Ramos (cell line): ENCODE measurements around the gene ZNF641.

Source experiments
- in situ Hi-C: fragments of 300-500 bp; cut with MboI; formaldehyde crosslinking; loops from one replicate; pipeline ENCODE4 v1.14.3; 2022; ENCODE audit warnings: low sequenced_read_pairs; ENCODE audit not compliant: unreplicated experiment

ZNF641 gene

DNA sequence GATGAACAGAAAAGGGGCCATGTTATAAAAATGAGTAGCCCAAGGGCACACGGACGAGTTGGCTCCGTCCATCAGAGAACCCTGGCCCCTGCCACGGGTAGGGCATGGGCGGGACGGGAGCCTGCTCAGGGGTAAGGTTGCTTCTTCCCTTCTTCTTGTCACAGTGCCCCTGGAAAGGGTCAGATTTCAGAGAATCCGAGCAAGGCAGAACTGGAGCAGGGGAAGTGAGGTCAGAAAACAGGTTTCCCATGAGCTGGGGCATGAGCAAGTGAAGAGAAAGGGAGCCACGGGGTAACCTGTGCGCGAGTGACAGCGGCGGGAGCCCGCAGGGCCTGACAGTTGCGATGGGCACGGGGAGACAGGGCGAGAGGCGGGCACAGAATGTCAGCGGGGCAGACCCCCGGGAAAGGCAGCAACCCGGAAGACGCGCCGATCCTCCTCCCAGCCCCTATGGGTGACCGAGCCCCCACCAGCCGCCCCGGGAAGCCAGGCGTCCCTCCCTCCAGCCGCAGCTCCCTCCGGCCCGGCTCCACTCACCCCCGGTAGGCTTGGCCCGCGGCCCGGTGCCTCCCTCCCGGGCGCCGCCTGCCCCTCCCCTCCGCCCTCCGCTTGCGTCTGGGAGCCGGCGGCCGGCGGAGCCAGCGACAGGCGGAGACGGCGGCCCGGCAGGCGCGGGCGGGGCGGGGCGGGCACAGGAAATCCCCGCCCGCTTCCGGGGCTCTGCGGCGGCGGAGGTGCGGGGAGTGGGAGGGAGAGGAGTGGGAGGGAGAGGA, at the start of gene ZNF641:
Gene ZNF641 (minus strand): TSS at position 671 of the 773 bp plus-strand sequence. CDS start 2,829 bp downstream, outside the sequence.
- in situ Hi-C loops, result no loop called here

DNA sequence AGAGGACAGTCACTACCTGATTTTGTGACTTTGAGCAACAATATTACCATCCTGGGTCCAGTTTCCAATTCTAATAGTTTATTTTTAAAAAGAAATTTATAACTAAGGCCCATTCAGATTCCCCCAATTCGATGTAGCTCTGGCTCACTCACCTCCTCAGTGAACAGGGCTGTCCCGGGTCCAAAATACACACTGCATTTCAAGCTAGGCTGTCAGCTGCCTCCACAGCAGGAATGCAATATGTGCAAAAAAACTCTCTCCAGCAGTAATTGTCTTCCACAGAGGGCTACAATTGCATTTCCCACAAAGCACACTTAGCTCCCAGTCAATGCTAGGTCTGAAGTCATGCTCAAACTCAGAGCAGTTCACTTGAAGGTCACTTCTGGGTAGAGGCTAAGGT, 39.3 kb upstream of the ZNF641 start:
- in situ Hi-C loops, result no loop called here

DNA sequence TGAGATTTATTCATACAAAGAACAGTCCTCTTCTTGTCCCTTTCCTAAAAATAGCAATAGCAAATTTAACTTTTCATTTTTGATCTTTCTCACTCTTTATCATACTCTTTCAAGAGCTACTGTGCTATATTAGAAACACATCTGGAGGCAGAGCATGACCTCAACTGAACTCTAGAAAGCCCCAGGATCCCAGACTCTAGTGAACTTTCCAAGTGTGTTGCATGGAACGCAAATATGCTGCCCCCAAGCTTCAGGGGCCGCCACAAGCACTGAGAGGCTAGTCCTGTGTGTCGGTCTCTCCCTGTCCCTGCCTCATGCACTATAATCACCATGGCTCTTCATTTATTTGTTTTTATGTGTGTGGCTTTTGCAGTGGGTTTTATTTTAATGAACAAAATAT, 38.7 kb upstream of the ZNF641 start:
- in situ Hi-C loops, result no loop called here

DNA sequence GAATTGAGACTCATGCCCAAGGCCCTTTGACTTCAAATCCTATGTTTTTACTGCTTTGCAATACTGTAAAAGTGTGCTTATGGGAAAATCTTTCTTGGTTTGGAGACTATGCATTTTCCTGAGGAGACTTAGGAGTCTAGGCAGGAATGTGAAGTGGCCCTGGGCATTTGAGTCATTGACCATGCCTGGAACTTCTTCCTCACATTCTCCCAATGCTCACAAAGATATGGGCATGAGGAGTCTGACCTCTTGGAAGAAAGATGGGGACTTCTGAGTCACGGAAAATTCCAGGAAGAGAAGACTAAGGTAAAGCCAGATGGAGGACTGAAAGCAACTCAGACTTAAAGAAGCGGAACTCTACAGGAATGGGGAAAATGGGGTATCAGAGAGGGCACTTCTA, 38.2 kb upstream of the ZNF641 start:
- in situ Hi-C loops, result no loop called here

GRCh38 chr12:48388460-48388859, 37.7 kb upstream of the ZNF641 start:
- in situ Hi-C loops, result no loop called here

- in situ Hi-C loops, result no loop called here
These were observed 29.9 kb upstream of the ZNF641 start for GRCh38 chr12:48380596-48380995.

DNA sequence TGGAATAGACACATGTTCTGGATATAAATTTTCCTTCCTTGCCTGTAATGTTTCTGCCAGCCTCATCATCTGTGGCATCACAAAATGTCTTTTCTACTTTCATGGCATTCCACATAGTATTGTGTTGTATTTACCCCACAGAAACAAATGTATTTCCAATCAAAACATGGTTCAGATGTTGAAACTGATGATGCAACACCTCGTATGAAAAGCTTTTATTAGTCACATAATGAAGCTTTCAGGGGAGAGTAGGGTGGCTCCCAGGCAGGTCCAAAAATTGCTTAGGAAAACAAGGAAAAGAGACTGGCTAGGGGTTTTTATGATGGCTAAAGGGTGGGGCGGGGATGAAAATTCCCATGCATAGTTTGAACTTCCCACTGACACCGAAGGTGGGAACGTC, 29.1 kb upstream of the ZNF641 start:
- in situ Hi-C loops, result no loop called here

DNA sequence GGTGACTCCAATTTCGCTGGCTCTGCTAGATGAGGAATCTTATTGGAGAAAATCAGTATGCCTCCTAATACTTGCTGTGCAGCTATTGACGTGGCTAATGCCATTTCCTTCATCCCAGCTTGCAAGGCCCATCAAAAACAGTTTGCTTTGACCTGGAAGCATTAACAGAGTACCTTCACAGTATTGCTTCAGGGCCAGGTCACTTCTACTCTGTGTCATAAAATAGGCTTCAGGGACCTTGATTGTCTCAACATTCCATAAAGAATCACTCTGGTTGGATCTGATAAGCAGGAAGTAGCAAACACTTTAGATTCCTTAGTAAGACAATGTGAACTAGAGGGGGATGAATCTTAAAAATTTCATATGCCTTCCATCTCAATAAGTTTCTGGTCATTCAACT, 26.9 kb upstream of the ZNF641 start:
- in situ Hi-C loops, result no loop called here

- in situ Hi-C loops, result no loop called here
These were observed 23.4 kb upstream of the ZNF641 start for GRCh38 chr12:48374164-48374563.

- in situ Hi-C loops, result no loop called here
These were observed 15.4 kb upstream of the ZNF641 start for GRCh38 chr12:48366131-48366530.

- in situ Hi-C loops, result no loop called here
These were observed 11.1 kb upstream of the ZNF641 start for GRCh38 chr12:48361664-48362339.

- in situ Hi-C loops, result no loop called here
These were observed 8.3 kb upstream of the ZNF641 start for GRCh38 chr12:48358937-48359513.

DNA sequence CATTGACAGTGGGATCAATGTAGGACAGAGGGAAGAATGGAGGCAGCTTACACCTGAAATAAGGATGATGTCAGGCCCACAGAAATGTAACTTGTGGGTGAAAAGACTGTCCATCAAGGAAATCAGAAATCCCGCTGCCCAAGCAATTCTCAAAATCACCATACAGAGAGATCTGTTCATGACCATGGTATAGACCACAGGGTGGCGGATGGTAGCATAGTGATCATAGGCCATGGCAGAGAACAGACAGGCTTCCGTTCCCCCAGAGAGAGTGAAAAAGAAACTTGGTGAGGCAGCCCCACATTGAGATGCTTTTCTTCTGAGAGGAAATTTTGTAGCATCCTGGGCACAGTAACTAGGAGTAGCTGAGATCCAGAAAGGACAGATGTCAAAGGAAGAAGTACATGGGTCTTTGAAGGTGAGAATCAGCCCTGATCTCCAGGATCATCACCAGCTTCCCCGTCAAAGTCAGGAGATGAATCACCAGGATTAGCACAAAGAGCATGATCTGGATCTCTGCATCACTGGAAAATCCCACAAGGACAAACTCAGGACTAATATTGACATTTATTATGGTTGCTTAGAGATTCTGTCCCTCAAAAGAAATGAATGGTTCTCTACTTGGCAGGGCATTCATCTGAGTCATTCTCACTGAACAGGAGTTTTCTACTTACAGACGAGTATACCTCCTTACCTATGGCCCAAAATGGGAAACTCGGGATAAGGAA, 5.5 kb upstream of the ZNF641 start:
- in situ Hi-C loops, result no loop called here

DNA sequence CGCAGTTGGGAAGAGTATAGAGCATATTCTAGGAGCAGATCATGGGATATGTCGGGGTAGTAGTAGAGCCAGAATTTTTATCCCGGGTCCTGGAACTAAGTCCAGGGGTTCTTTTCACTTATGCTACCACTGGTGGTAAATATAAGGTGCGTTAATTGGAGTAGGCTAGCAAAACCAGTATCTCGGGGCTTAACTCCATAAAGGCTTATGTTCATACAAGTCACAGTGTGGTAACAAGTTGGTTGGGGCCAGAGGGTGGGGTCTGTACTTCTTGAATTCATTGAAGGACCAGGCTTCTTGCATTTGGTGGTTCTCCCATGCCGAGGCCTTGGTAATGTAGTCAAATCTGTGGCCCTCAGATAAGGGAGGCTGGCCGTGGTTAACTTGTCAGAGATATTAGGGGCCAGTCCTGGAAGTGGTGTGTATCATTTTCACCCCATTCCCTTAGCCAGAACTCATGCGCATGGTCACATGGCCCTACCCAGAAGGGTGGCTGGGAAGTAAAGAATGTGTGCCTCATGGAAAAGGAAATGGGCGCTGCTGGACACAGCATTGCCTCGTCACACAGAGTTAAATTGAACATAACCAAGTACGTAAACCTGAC, 1.5 kb upstream of the ZNF641 start:
- in situ Hi-C loops, result no loop called here

GRCh38 chr12:48351022-48351708, 446 bp upstream of the ZNF641 start:
- in situ Hi-C loops, result no loop called here

GRCh38 chr12:48349471-48349870, 1.2 kb downstream of the ZNF641 start:
- in situ Hi-C loops, result no loop called here

GRCh38 chr12:48342980-48343379, 7.7 kb downstream of the ZNF641 start:
- in situ Hi-C loops, result no loop called here

GRCh38 chr12:48340943-48341342, 9.8 kb downstream of the ZNF641 start:
- in situ Hi-C loops, result no loop called here

GRCh38 chr12:48339442-48340117, 11.1 kb downstream of the ZNF641 start:
- in situ Hi-C loops, result no loop called here
